Upper lobe of left lung (tissue), 6 donors: ENCODE results near the gene LRBA. TPM values are rescaled to one million over a fixed set of nuclear protein-coding genes. Genes with fewer than 3 reads are reported as not detected.

Source experiments
- ATAC-seq, 2 donors: fragments of 200-7000 bp; cut with Tn5 transposase; one replicate each; pipeline ENCODE4 v1.9.1; 2022; ENCODE audit warnings: mild to moderate bottlenecking in 2 of 2, moderate library complexity in 2 of 2; ENCODE audit not compliant: low FRiP score in 2 of 2
- DNase-seq, 2 donors: peaks; one replicate each; pipeline ENCODE4 v3.0.0-alpha.2; 2019 to 2020
- H3K27ac ChIP-seq, 4 donors: fragments of 200-600 bp; sonication (generic); one replicate each; pipeline ENCODE4 v1.5.1; 2016 to 2019
- H3K27me3 ChIP-seq, 4 donors: fragments of 200-600 bp; sonication (generic); one replicate each; pipeline ENCODE4 v1.5.1; 2017 to 2019
- H3K36me3 ChIP-seq, 4 donors: fragments of 200-600 bp; sonication (generic); one replicate each; pipeline ENCODE4 v1.5.1; 2016 to 2019
- H3K4me1 ChIP-seq, 4 donors: fragments of 200-600 bp; sonication (generic); one replicate each; pipeline ENCODE4 v1.5.1; 2018 to 2019
- H3K4me3 ChIP-seq, 4 donors: fragments of 200-600 bp; sonication (generic); one replicate each; pipeline ENCODE4 v1.5.1; 2017 to 2019; ENCODE audit warnings: mild to moderate bottlenecking in 2 of 4, moderate library complexity in 1 of 4
- H3K9me3 ChIP-seq, 4 donors: fragments of 200-600 bp; sonication (generic); one replicate each; pipeline ENCODE4 v1.5.1; 2018 to 2019
- CTCF ChIP-seq, 6 experiments: fragments of 450-650 bp in 4 of 6; fragments of 200-600 bp in 2 of 6; sonication (generic) in 2 of 6; IDR thresholded peaks; one replicate each; pipeline ENCODE4 v1.5.1; 2016 to 2019; ENCODE audit warnings: antibody characterized with exemption in 6 of 6
- EP300 ChIP-seq, 4 donors: sonication (generic); formaldehyde crosslinking; IDR thresholded peaks; one replicate each; pipeline ENCODE4 v1.5.1; 2017; ENCODE audit warnings: antibody characterized with exemption in 4 of 4, control low read depth in 2 of 4
- POLR2A ChIP-seq, 4 donors: fragments of 450-650 bp; IDR thresholded peaks; one replicate each; pipeline ENCODE4 v1.5.1; 2016 to 2017; ENCODE audit warnings: antibody characterized with exemption in 4 of 4, mild to moderate bottlenecking in 2 of 4
- POLR2AphosphoS5 ChIP-seq, 2 donors: sonication (generic); formaldehyde crosslinking; IDR thresholded peaks; one replicate each; pipeline ENCODE4 v1.5.1; 2017; ENCODE audit warnings: antibody characterized with exemption in 2 of 2
- WGBS, 2 donors: methylation state at CpG; one replicate each; pipeline ENCODE4 v1.1.5; 2017 to 2018; 5-methylcytosine and 5-hydroxymethylcytosine counted together
- total RNA-seq, 6 donors: library from RNA; depleted of rRNA in 4 of 6; stranded (reverse); fragments of >200 nt in 4 of 6; gene quantifications; one replicate each; pipeline versions ENCODE4 v1.1.0 to v1.2.1, GENCODE V29; 2016 to 2021
- donor health status: DM: no; HTN: no; CAD: no; lungs with moderate emphysema.
- donor health status: DM: no; HTN: yes; CAD: no; lungs with severe emphysema.

The LRBA gene
- total RNA-seq, 6 donors from 2014 or later, result 34.7 to 139 (median 56.4) TPM

GRCh38 chr4:150477869-150478268 lies 537.2 kb downstream of the LRBA start:
- H3K27me3 ChIP-seq, result no peaks in the 10 kb centered on the region
- no peak for DNase-seq
- no peak overlapping the region for H3K4me3 ChIP-seq
- H3K4me1 ChIP-seq, result no peaks in the 10 kb centered on the region
- H3K36me3 ChIP-seq, result no peaks in the 10 kb centered on the region
- WGBS, 2 donors, result 77 to 80% methylated on average over 1 of the region's 1 CpG
- no peak overlapping the region for H3K27ac ChIP-seq
- no peaks in the 10 kb centered on the region for H3K9me3 ChIP-seq
- no peak for ATAC-seq
- TF ChIP-seq POLR2AphosphoS5 (IDR thresholded peaks at IDR 0.05) (no peak), EP300 (IDR thresholded peaks at IDR 0.05) (no peak)

- ATAC-seq (no peak), DNase-seq (no peak)
- no peaks in the 10 kb centered on the region for H3K27me3 ChIP-seq
- WGBS, 2 donors, result 90 to 92% methylated on average over 2 of the region's 2 CpGs
- no peak overlapping the region for H3K4me3 ChIP-seq
- H3K4me1 ChIP-seq, result no peaks in the 10 kb centered on the region
- H3K27ac ChIP-seq, result no peak overlapping the region
- no peak for TF ChIP-seq POLR2AphosphoS5 (IDR thresholded peaks at IDR 0.05)
- no peak for TF ChIP-seq CTCF (IDR thresholded peaks at IDR 0.05)
- TF ChIP-seq EP300 (IDR thresholded peaks at IDR 0.05), result no peak
- no peak for TF ChIP-seq POLR2A (IDR thresholded peaks at IDR 0.05)
- H3K36me3 ChIP-seq, result no peaks in the 10 kb centered on the region
- H3K9me3 ChIP-seq, result no peaks in the 10 kb centered on the region
Observed at GRCh38 chr4:150476776-150477175, 538.3 kb downstream of the LRBA start.

- Histone ChIP-seq H3K4me1 (no peaks in the 10 kb centered on the region), H3K36me3 (no peaks in the 10 kb centered on the region), H3K9me3 (no peaks in the 10 kb centered on the region), H3K27me3 (no peaks in the 10 kb centered on the region), H3K27ac (no peak overlapping the region), H3K4me3 (no peak overlapping the region)
- TF ChIP-seq POLR2A (IDR thresholded peaks at IDR 0.05), result no peak
- no peak for TF ChIP-seq POLR2AphosphoS5 (IDR thresholded peaks at IDR 0.05)
- no peak for TF ChIP-seq CTCF (IDR thresholded peaks at IDR 0.05)
- no peak for TF ChIP-seq EP300 (IDR thresholded peaks at IDR 0.05)
- WGBS, 2 donors, result 84% methylated on average over 1 of the region's 1 CpG
- DNase-seq (no peak), ATAC-seq (no peak)
Observed at GRCh38 chr4:150475763-150476162, 539.3 kb downstream of the LRBA start.

- no peaks in the 10 kb centered on the region for H3K27me3 ChIP-seq
- TF ChIP-seq POLR2AphosphoS5 (IDR thresholded peaks at IDR 0.05) (no peak), POLR2A (IDR thresholded peaks at IDR 0.05) (no peak), CTCF (IDR thresholded peaks at IDR 0.05) (no peak), EP300 (IDR thresholded peaks at IDR 0.05) (no peak)
- 87 to 93% methylated on average over 2 of the region's 2 CpGs for WGBS, 2 donors
- no peaks in the 10 kb centered on the region for H3K4me1 ChIP-seq
- no peak overlapping the region for H3K4me3 ChIP-seq
- H3K36me3 ChIP-seq, result peaks cover 0 to 8% (median 0%) of the 10 kb centered on the region in 4 donors
- ATAC-seq, result no peak
- H3K27ac ChIP-seq, result no peak overlapping the region
- H3K9me3 ChIP-seq, result no peaks in the 10 kb centered on the region
- no peak for DNase-seq
Observed at GRCh38 chr4:150464523-150464922, 550.6 kb downstream of the LRBA start.

- Histone ChIP-seq H3K36me3 (peaks cover 0 to 8% (median 0%) of the 10 kb centered on the region in 4 donors), H3K4me1 (no peaks in the 10 kb centered on the region), H3K9me3 (no peaks in the 10 kb centered on the region), H3K27ac (no peak overlapping the region), H3K4me3 (no peak overlapping the region), H3K27me3 (no peaks in the 10 kb centered on the region)
- ATAC-seq (no peak), DNase-seq (no peak)
- TF ChIP-seq EP300 (IDR thresholded peaks at IDR 0.05) (no peak), POLR2AphosphoS5 (IDR thresholded peaks at IDR 0.05) (no peak), CTCF (IDR thresholded peaks at IDR 0.05) (no peak), POLR2A (IDR thresholded peaks at IDR 0.05) (no peak)
- 58 to 75% methylated on average over 2 of the region's 2 CpGs for WGBS, 2 donors
Observed at GRCh38 chr4:150462743-150463142, 552.3 kb downstream of the LRBA start.
